GM12864 (cell line): Measurements from ENCODE around the gene ZFP64.

Experiments
- DNase-seq: peaks from one replicate; pipeline ENCODE4 v3.0.0-alpha.2; 2011; ENCODE audit warnings: low read depth
- H3K4me3 ChIP-seq: 2 replicates; pipeline ENCODE4 v1.5.1; 2011; ENCODE audit warnings: mild to moderate bottlenecking, low read depth, low read length, control low read depth
- TF ChIP-seq, protein P1 (sequence below): IDR thresholded peaks from 2 replicates; pipeline ENCODE4 v1.5.1; 2011; ENCODE audit warnings: low read depth, mild to moderate bottlenecking, moderate library complexity, low read length, control low read depth, inconsistent platforms; ENCODE audit errors: missing control alignments

Gene ZFP64

DNA sequence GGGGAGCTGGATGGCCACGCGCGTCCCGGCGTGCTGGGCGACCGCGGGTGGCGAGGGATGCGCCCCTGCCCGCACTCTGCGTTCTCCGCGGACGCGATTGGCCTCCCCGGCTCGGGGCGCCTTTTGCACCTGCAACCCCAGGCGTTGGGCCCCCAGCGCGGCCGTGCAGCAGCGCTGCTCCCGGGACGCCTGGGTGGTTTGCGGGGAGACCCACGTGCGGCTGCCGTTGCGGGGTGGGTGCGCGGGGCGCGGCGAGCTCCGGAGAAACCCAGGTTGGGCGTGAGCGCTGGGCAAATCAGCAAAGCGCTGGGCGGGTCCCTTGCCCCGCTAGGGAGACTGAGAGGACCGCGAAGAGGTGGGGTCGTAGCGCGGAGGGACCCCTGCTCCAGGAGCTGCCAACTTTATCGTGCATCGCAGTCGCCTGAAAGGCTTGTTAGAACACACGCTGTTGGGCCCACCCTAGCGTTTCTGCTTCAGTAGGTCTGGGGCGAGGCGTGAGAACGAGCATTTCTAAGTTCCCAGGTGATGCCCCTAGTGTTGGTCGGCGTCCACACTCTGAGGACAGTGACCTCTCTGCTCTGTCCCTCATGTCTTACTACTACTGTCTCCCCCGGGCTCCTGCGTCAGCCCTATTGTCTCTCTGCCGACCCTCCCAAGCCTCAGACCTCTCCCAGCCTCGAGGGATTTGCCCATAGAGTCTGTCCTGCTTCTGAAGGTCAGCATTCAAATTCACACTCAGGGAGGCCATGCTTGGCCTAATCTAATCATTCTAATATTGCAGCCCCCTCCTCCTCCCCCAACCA is 538 bp upstream of the ZFP64 start:
- DNase-seq: no peak
- TF ChIP-seq, protein P1, sequence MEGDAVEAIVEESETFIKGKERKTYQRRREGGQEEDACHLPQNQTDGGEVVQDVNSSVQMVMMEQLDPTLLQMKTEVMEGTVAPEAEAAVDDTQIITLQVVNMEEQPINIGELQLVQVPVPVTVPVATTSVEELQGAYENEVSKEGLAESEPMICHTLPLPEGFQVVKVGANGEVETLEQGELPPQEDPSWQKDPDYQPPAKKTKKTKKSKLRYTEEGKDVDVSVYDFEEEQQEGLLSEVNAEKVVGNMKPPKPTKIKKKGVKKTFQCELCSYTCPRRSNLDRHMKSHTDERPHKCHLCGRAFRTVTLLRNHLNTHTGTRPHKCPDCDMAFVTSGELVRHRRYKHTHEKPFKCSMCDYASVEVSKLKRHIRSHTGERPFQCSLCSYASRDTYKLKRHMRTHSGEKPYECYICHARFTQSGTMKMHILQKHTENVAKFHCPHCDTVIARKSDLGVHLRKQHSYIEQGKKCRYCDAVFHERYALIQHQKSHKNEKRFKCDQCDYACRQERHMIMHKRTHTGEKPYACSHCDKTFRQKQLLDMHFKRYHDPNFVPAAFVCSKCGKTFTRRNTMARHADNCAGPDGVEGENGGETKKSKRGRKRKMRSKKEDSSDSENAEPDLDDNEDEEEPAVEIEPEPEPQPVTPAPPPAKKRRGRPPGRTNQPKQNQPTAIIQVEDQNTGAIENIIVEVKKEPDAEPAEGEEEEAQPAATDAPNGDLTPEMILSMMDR: peak; percentile 61
- peak overlapping the region; percentile 97 for H3K4me3 ChIP-seq

- TF ChIP-seq, protein P1: no peak
- no peak for DNase-seq
- H3K4me3 ChIP-seq: peak overlapping the region; percentile 97
Observed at GRCh38 chr20:52190437-52191131, 995 bp downstream of the ZFP64 start.

- TF ChIP-seq, protein P1: no peak
- no peak for DNase-seq
- no peak overlapping the region for H3K4me3 ChIP-seq
Observed at GRCh38 chr20:52181766-52182165, 9.8 kb downstream of the ZFP64 start.

DNA sequence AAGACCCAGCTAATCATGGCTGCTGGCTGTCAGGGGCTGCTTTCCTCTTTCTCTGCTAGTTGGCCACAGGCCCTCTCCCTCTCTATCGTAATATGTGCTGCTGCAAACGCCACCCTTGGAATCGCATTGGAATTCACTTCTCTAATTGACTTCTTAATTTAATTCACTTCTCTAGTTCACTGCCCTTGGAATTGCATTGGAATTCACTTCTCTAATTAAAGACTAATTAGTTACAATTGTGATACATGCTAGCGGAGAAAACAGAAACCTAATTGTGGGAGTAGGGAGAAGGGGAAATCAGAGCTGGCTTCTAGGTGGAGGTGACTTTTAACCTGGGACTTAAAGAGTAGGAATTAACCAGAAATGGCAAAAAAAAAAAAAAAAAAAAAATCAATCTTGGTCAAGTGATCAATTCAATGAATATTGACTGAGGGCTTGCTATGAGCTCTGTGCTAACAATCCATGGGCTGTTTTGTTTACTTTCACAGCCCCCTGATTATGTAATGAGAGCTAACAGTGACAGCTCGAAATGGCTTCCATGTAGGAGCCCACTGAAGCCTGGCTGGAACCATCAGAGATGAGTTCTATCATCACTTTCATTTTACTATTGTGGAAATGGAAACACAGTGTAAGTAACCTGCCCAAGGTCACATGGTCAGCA is 11.3 kb downstream of the ZFP64 start:
- TF ChIP-seq, protein P1: no peak
- no peak for DNase-seq
- H3K4me3 ChIP-seq: no peak overlapping the region; the same call in 1 of the 2 replicates

DNA sequence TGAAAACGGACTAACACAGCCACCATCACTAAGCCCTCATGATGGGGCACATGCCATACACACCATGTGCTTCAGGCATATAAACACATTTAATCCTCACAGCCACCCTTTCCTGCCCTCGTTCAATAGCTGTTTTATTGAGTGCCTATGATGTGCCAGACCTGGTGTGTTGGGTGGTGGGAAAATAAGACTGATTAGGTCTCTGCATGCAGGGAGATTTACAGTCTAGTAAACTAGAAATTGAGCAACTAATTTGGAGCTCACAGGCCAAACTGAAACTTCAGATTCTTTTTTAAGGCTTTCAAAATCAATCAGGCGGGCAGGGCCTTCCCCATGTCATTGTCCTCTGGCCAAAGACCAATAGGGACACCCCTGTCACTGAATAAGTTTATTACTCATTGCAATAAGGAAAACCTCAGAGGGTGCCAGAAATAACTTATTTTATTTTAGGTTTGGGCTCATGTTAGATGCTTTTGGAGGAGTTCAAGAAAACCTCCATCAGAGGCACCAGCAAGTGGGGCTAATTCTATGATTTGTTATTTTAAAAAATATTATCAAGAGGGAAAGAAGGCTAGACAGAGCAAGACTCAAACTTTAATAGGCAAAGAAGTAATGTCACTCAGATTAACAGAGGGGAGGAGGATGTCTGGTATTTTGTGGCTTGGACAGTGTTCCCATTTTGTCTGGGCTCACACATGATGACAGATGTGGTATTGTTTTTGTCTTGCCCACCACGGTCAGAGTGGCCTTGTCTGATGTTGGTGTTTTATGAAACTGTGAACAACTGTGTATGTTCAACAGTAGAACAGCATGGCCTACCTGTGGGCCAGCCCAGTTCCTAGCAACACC is 12.0 kb downstream of the ZFP64 start:
- no peak overlapping the region; the same call in 1 of the 2 replicates for H3K4me3 ChIP-seq
- TF ChIP-seq, protein P1: no peak
- DNase-seq: peak; percentile 81

DNA sequence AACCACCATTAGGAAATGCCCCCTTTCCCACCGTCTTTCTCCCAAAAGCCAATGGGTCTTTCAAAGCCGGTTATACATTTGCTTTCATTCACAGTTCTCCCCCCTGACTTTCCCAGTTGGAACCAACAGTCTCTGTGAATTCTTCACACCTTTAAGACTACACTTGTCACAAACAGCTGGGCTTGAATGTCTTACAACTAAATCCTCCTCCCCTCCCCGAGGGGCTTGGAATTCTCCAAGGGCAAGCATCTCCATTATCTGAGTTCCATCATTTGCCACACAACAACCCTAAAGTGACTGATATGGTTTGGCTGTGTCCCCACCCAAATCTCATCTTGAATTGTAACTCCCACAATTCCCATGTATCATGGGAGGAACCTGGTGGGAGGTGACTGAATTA is 12.9 kb downstream of the ZFP64 start:
- DNase-seq: no peak
- H3K4me3 ChIP-seq: no peak overlapping the region
- TF ChIP-seq, protein P1: no peak
